Lung microvascular endothelial cell (primary cell): ENCODE measurements around the gene SSX1. TPM values are rescaled to one million over a fixed set of nuclear protein-coding genes. Genes with fewer than 3 reads are reported as not detected.
"Not testable (repeated sequence)": the region's sequence is repeated elsewhere in the genome, so short reads cannot be mapped to it uniquely, and the experiment has no call there.

Source experiments
- DNase-seq, 2 donors: peaks; one replicate each; pipeline versions ENCODE4 v3.0.0 to v3.0.0-alpha.2; 2010; ENCODE audit warnings: low read depth in 2 of 2
- total RNA-seq: library from RNA; depleted of rRNA; stranded (reverse); fragments of >200 nt; gene quantifications from 2 replicates; pipeline ENCODE4 v1.2.1, GENCODE V29; 2014

The SSX1 gene
- not detected in 2 replicates for total RNA-seq

GRCh38 chrX:48255062-48255796 is at the start of gene SSX1:
TSS of gene SSX1 (plus strand) at chrX:48255392. CDS start at chrX:48257242, 1,850 bp downstream.
- not testable (repeated sequence) for DNase-seq

DNA sequence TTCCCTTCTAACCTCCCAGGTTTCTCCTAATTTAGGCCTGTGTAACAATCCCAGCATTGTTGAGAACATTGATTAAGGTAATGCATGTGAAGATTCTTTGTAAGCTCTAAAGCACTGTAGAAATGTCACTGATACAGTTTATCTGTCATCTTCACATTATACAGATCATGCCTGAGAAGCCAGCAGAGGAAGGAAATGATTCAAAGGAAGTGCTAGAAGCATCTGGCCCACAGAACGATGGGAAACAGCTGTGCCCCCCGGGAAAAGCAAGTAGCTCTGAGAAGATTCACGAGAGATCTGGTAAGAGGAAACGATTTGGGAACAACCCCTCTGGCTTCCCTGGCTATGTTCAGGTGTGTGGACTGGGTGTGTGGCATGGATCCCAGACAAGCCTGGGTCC is 40.9 kb upstream of the SSX1 start:
- peak; percentile 2 to 72 for DNase-seq

- not testable (repeated sequence) for DNase-seq
These were observed 31.0 kb upstream of the SSX1 start for GRCh38 chrX:48224196-48224595.

- DNase-seq, result peak in 1 of 2 donors; percentile 0
These were observed 2.2 kb upstream of the SSX1 start for GRCh38 chrX:48252945-48253344.

DNA sequence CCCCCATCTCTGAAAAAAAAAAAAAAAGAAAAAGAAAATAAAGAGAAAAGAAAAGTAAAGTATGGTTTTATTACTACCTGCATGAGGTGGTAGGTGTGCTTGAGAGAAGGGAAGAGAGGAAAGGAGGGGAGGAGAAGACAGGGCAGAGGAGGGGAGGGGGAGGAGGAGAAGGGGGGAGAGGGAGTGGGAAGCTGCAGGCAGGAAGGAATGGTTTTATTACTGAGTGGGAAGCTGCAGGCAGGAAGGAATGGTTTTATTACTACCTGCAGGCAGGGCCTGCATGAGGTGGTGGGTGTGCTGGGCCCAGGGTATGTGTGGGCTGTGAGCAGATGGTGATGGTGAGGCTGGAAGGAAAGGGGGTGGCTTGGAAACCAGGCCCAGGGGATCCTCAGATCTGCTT is 19.2 kb downstream of the SSX1 start:
- DNase-seq, result not testable (repeated sequence)

DNA sequence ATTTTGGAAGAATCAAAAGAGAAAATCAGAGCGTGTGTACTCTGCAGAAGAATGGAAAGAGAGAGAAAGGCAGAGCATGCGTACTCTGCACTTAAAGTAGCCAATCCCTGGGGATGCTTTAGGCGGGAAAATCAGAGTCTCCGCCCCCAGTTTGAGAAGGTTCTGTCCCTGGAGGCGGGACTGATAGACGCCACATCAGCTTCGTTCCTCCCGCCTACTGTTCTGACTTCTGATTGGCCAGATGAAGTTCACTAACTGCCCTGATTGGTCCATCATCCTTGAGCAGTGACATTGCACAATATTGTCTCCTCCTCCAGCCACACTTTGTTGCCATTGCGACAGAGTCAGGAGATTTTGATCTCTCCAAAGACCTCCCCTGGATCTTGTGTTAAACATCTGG is 23.8 kb downstream of the SSX1 start:
- DNase-seq, result no peak

DNA sequence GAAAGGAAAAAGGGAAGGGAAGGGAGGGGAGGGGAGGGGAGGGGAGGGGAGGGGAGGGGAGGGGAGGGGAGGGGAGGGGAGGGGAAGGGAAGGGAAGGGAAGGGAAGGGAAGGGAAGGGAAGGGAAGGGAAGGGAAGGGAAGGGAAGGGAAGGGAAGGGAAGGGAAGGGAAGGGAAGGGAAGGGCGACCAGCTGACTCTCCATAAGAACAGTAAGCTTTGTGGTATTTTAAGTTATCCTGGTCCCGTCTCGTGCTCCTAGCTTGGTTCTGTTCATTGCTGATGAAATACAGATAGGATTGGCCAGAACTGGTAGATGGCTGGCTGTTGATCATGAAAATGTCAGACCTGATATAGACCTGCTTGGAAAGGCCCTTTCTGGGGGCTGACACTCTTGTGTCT is 25.5 kb downstream of the SSX1 start:
- not testable (repeated sequence) for DNase-seq

- DNase-seq, result no peak
These were observed 51.0 kb downstream of the SSX1 start for GRCh38 chrX:48306175-48306574.

- DNase-seq, result not testable (repeated sequence)
These were observed 58.8 kb downstream of the SSX1 start for GRCh38 chrX:48313996-48314395.

Other genes starting within 250 kb of the SSX1 start
- gene SPACA5, start 248.4 kb upstream of the SSX1 start, total RNA-seq, result not detected in 2 replicates
- gene ZNF630, start 183.8 kb upstream of the SSX1 start, total RNA-seq, result 0.87 and 0.99 TPM in 2 replicates
- not detected in 2 replicates for gene SPACA5B, start 124.8 kb upstream of the SSX1 start, total RNA-seq
- gene SSX5, start 58.6 kb upstream of the SSX1 start, total RNA-seq, result not detected in 2 replicates
- not detected in 2 replicates for gene SSX3, start 101.3 kb downstream of the SSX1 start, total RNA-seq
- gene SSX4, start 128.1 kb downstream of the SSX1 start, total RNA-seq, result not detected in 2 replicates
- gene SSX4B, start 156.6 kb downstream of the SSX1 start, total RNA-seq, result not detected in 2 replicates
- 4.2 and 12.2 TPM in 2 replicates for gene SLC38A5, start 214.9 kb downstream of the SSX1 start, total RNA-seq
- 31.7 and 32.5 TPM in 2 replicates for gene FTSJ1, start 220.8 kb downstream of the SSX1 start, total RNA-seq